GM08714 (cell line): ENCODE measurements around the gene MRTFA.
"Not testable (repeated sequence)": the region's sequence is repeated elsewhere in the genome, so short reads cannot be mapped to it uniquely, and the experiment has no call there.

ENCODE experiments used
- H3K4me3 ChIP-seq: fragments of 200-500 bp; sonication (Bioruptor generic); 2 replicates; pipeline ENCODE4 v1.5.1; 2014; ENCODE audit warnings: mild to moderate bottlenecking, low read length, inconsistent platforms
- ZNF274 ChIP-seq: IDR thresholded peaks from 2 replicates; pipeline ENCODE4 v1.6.1; 2012; ENCODE audit warnings: mild to moderate bottlenecking, low read depth, low read length

MRTFA gene

GRCh38 chr22:40510631-40511364 is 125.7 kb downstream of the MRTFA start:
- no peak overlapping the region for H3K4me3 ChIP-seq
- TF ChIP-seq ZNF274, result no peak

GRCh38 chr22:40509401-40510134 is 127.0 kb downstream of the MRTFA start:
- TF ChIP-seq ZNF274, result no peak
- H3K4me3 ChIP-seq, result no peak overlapping the region

GRCh38 chr22:40508046-40508445 is 128.5 kb downstream of the MRTFA start:
- H3K4me3 ChIP-seq, result not testable (repeated sequence)

GRCh38 chr22:40507491-40507890 is 129.0 kb downstream of the MRTFA start:
- no peak for TF ChIP-seq ZNF274
- H3K4me3 ChIP-seq, result no peak overlapping the region

DNA sequence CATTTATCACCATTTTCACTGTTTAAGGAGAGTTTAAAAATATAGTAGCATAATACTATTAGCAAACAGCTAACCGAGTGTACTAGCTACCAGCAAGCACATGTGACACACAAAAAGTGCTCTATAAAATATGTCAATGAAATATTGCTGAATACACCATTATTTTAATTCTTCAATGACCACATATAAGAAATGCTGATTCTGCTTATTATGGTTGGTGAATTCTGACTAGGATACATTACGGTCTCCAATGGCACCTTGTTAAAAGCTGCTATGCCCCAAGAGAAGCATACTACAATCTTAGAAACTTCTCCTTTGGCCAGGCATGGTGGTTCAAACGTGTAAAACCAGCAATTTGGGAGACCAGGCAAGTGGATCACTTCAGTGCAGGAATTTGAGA is 129.8 kb downstream of the MRTFA start:
- H3K4me3 ChIP-seq, result no peak overlapping the region
- TF ChIP-seq ZNF274, result no peak

DNA sequence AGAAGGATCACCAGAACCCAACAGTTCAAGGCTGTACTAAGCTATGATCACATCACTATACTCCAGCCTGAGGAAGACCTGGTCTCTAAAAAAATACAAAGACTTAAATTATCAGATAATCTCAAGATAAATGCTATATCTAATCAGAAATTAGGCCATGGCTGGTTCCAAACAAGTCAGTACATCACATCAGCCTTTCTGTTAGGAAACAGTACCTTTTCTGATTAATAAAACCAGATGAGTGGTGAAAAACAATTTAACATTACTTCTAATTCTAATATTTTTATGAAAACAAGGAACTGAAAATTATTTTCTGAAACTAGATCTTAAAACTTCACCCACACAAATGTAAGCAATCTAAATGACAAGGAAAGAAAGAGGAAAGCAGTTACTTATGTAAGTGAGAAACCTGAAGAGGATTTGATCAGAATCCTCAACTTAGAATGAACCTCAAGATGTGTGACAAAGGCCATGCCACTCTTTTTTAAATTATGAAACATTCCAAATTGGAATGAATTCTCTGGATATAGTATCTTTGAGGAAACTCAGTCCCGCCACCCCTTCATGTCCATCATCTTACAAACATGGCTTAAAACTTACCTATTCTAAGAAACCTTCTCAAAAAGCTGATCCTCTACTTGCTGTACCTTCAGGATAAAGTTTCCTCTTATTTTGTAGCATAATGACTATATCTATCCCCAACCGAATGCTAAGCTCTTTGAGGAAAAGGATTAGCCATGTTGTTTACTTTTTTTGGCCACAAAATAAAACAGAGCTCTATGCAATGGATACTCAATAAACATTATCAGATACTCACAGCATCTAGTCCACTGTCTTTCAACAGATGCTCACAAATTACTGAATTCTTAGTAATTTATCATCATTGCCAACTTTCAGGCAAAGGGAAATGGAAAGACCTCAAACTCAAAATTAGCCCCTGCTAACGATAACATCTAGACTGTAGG is 132.0 kb downstream of the MRTFA start:
- TF ChIP-seq ZNF274, result no peak
- no peak overlapping the region for H3K4me3 ChIP-seq

DNA sequence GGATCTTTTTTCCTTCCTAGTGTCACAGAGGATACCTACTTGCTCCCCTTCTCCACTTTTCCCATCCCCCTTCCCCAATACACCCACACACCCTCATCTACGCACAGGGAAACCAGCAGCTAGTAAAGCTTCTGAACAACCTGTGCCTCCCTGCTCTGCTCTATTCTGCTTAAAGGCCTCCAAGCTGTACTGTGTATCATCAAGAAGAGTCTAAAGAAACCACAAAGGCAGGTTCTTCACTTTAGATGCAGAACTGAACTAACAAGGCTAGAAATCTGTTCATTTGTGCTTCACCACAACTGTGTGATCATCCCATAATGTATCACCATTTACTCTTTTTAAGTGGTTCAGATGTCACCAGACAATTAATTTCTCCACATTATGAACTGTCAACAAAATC is 133.6 kb downstream of the MRTFA start:
- H3K4me3 ChIP-seq, result no peak overlapping the region
- TF ChIP-seq ZNF274, result no peak

- H3K4me3 ChIP-seq, result not testable (repeated sequence)
These were observed 136.1 kb downstream of the MRTFA start for GRCh38 chr22:40500465-40500786.

DNA sequence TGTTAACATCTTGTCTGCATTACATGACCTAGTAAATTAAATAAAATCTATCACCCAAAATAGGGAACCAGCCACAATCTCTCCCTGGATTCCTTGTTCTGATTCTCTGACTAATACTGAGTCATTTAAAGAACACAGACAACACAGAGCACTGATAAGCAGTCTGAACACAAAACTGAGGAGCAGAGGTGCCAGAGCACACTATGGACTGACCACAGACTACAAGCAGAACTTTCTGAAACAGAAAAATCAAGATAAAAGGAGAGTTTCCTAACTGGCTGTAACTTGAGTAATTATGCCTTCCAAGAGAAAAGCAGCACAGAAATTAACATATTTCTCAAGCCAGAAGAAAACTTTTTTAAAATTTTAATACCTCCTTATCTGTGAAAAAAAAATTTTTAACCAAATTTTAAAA is 137.3 kb downstream of the MRTFA start:
- no peak for TF ChIP-seq ZNF274
- H3K4me3 ChIP-seq, result no peak overlapping the region

GRCh38 chr22:40498420-40499208 is 137.9 kb downstream of the MRTFA start:
- no peak overlapping the region for H3K4me3 ChIP-seq
- no peak for TF ChIP-seq ZNF274

- no peak overlapping the region for H3K4me3 ChIP-seq
- TF ChIP-seq ZNF274, result no peak
These were observed 143.1 kb downstream of the MRTFA start for GRCh38 chr22:40493441-40493840.

DNA sequence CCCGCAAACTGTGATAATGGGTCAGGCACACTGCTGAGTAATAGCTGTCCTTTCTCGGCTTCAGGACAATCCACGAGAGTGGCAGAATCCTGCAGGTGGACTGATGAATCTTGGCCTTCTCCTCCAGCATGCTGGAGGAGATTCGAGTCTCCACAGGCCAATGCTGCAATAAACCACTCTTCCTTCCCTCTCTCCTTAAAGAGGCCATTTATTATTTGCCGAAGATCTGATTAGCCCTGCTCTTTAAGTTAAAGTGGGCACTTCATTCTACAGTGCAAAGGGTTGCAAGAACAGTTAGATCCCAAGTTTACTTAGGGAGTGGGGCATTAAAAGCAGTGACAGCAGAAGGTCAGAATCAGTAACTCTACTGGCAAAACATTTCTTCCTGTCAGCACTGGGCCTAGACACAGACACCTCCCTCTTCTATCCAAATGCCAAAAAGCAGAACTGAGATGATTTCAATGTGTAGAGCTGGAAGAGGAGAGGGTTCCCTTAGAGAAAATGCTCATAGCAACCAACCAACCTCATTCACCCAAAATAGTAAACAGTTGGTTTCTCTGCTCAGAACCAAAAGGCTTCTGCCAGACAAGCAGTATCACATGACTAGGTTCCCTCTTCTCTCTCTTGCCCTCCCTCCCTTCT is 144.4 kb downstream of the MRTFA start:
- peak overlapping the region; percentile 32; the same call in 1 of the 2 replicates for H3K4me3 ChIP-seq
- TF ChIP-seq ZNF274, result no peak

DNA sequence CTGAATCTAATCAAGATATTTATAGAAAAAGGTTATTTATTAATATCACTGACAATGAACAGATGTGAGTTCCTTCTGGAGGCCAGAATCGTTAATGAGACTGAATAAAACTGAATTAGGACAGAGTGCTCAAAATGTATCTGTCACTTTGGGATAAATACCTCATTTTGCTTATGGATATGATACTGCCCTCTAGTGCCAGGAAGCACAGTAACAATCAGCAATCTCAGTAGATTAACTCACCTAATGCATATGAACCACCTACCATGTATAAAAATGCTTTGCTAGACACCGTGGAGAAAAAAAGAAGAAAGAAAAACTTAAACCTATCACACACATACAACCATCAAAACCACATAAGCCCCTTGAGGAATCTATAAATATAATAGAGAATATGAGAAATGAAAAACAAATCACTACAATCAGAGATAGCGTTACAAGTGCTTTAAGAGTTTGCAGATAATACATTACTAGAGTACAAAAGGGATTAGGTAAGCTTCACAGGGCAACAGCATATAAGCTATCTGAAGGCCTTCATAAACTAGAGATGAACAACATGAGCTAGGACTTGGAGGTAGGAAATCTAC is 148.8 kb downstream of the MRTFA start:
- no peak overlapping the region for H3K4me3 ChIP-seq
- TF ChIP-seq ZNF274, result no peak
